H1 (cell line): ENCODE measurements around the gene PRKAG3. TPM values are rescaled to one million over a fixed set of nuclear protein-coding genes. Genes with fewer than 3 reads are reported as not detected.

ENCODE experiments used
- CTCF ChIA-PET: fragments of 300-600 bp; sonication (Branson Sonifier 250); formaldehyde crosslinking; loops from one replicate; lab custom pipeline; 2021; ENCODE audit not compliant: partially characterized antibody; lab: Charles Lee
- POLR2A ChIA-PET: fragments of 300-600 bp; sonication (Branson Sonifier 250); formaldehyde crosslinking; loops from one replicate; lab custom pipeline; 2021; ENCODE audit warnings: inconsistent platforms; ENCODE audit not compliant: partially characterized antibody; lab: Charles Lee
- DNase-seq, 2 experiments: peaks; one replicate each; pipeline versions ENCODE4 v3.0.0 to v3.0.0-alpha.2; 2010 to 2022; ENCODE audit warnings: low spot score in 2 of 2, low read depth in 1 of 2, mixed read lengths in 1 of 2
- FAIRE-seq: peaks from 2 replicates; lab custom pipeline; 2011; peaks lifted over from hg19 to GRCh38; lab: Jason Lieb, UNC
- H2AFZ ChIP-seq: 2 replicates; pipeline ENCODE4 v1.8.1; 2012; ENCODE audit warnings: low read length, inconsistent platforms
- H2AK5ac ChIP-seq: 2 replicates; pipeline ENCODE4 v1.6.1; 2013; ENCODE audit warnings: low read depth, low read length
- H2BK120ac ChIP-seq: replicated peaks from 2 replicates; pipeline ENCODE3; 2013; ENCODE audit warnings: low read depth, low read length, inconsistent platforms
- H2BK12ac ChIP-seq: 2 replicates; pipeline ENCODE4 v1.6.1; 2013; ENCODE audit warnings: low read depth, low read length
- H2BK15ac ChIP-seq: 2 replicates; pipeline ENCODE4 v1.6.1; 2013; ENCODE audit warnings: low read length
- H2BK20ac ChIP-seq: 2 replicates; pipeline ENCODE4 v1.6.1; 2013; ENCODE audit warnings: low read length
- H2BK5ac ChIP-seq: 2 replicates; pipeline ENCODE4 v1.6.1; 2013; ENCODE audit warnings: low read depth, low read length
- H3K14ac ChIP-seq: 2 replicates; pipeline ENCODE4 v1.6.1; 2013; ENCODE audit warnings: inconsistent platforms; ENCODE audit not compliant: insufficient read length
- H3K18ac ChIP-seq: 2 replicates; pipeline ENCODE4 v1.6.1; 2013; ENCODE audit warnings: low read length; ENCODE audit errors: extremely low read depth
- H3K23ac ChIP-seq: 2 replicates; pipeline ENCODE4 v1.6.1; 2013; ENCODE audit warnings: inconsistent platforms; ENCODE audit not compliant: insufficient read length
- H3K23me2 ChIP-seq: 2 replicates; pipeline ENCODE4 v1.6.1; 2013; ENCODE audit warnings: low read depth, low read length
- H3K27ac ChIP-seq: 2 replicates; pipeline ENCODE4 v1.6.1; 2011; ENCODE audit warnings: low read depth, low read length, inconsistent platforms
- H3K27me3 ChIP-seq, 4 experiments: replicated peaks in 1 of 4; 1 replicate in 1 of 4; 2 replicates in 3 of 4; pipeline versions ENCODE4 v1.6.1 to v1.8.1; 2011 to 2013; ENCODE audit warnings: low read length in 3 of 4, mild to moderate bottlenecking in 3 of 4, inconsistent platforms in 2 of 4, mixed read lengths in 2 of 4, moderate library complexity in 1 of 4; ENCODE audit not compliant: control insufficient read depth in 3 of 4, insufficient read depth in 3 of 4; ENCODE audit errors: extremely low read depth in 1 of 4
- H3K36me3 ChIP-seq, 4 experiments: 2 replicates each; pipeline versions ENCODE4 v1.6.1 to v1.8.1; 2011 to 2013; ENCODE audit warnings: mild to moderate bottlenecking in 4 of 4, low read length in 3 of 4, moderate library complexity in 2 of 4, control low read depth in 1 of 4, inconsistent platforms in 1 of 4; ENCODE audit not compliant: insufficient read depth in 4 of 4, control insufficient read depth in 2 of 4
- H3K4ac ChIP-seq: replicated peaks from 2 replicates; pipeline ENCODE3; 2013; ENCODE audit warnings: low read length, low read depth, mixed read lengths, inconsistent platforms; ENCODE audit not compliant: insufficient read length
- H3K4me1 ChIP-seq, 4 experiments: replicated peaks in 1 of 4; 1 replicate in 1 of 4; 2 replicates in 3 of 4; pipeline versions ENCODE4 v1.6.1 to v1.8.1; 2011 to 2013; ENCODE audit warnings: low read length in 3 of 4, inconsistent platforms in 2 of 4, mixed read lengths in 1 of 4; ENCODE audit not compliant: insufficient read depth in 4 of 4, control insufficient read depth in 3 of 4
- H3K4me2 ChIP-seq, 2 experiments: 2 replicates each; pipeline versions ENCODE4 v1.6.1 to v1.8.1; 2011 to 2013; ENCODE audit warnings: low read depth in 2 of 2, low read length in 2 of 2, control low read depth in 1 of 2, inconsistent platforms in 1 of 2, mild to moderate bottlenecking in 1 of 2; ENCODE audit not compliant: insufficient read depth in 1 of 2
- H3K4me3 ChIP-seq, 4 experiments: fragments of 200-600, 300-600 bp in 1 of 4; sonication (generic), shearing (Covaris generic), sonication (Bioruptor Twin) in 1 of 4; 2 replicates each; pipeline versions ENCODE4 v1.5.1 to v1.8.1; 2011 to 2016; ENCODE audit warnings: low read length in 4 of 4, low read depth in 3 of 4, control low read depth in 2 of 4, inconsistent platforms in 2 of 4, mild to moderate bottlenecking in 2 of 4, mixed read lengths in 1 of 4, moderate library complexity in 1 of 4; ENCODE audit not compliant: insufficient read depth in 2 of 4; ENCODE audit errors: extremely low read depth in 1 of 4
- H3K56ac ChIP-seq: replicated peaks from 2 replicates; pipeline ENCODE3; 2013; ENCODE audit warnings: low read depth, mild to moderate bottlenecking, mixed read lengths, low read length, inconsistent platforms; ENCODE audit not compliant: insufficient read length
- H3K79me1 ChIP-seq: 2 replicates; pipeline ENCODE4 v1.6.1; 2013; ENCODE audit warnings: low read depth, low read length, control low read depth
- H3K79me2 ChIP-seq, 2 experiments: 2 replicates each; pipeline versions ENCODE4 v1.6.1 to v1.8.1; 2012 to 2013; ENCODE audit warnings: low read length in 2 of 2, mild to moderate bottlenecking in 2 of 2, inconsistent platforms in 1 of 2; ENCODE audit not compliant: insufficient read depth in 2 of 2, control insufficient read depth in 1 of 2
- H3K9ac ChIP-seq, 4 experiments: replicated peaks in 1 of 4; 1 replicate in 1 of 4; 2 replicates in 3 of 4; pipeline versions ENCODE4 v1.6.1 to v1.8.1; 2011 to 2013; ENCODE audit warnings: low read depth in 3 of 4, low read length in 3 of 4, control low read depth in 2 of 4, mild to moderate bottlenecking in 2 of 4, moderate library complexity in 2 of 4, inconsistent platforms in 1 of 4; ENCODE audit errors: extremely low read depth in 1 of 4
- H3K9me3 ChIP-seq, 2 experiments: 2 replicates each; pipeline versions ENCODE4 v1.6.1 to v1.8.1; 2012 to 2013; ENCODE audit warnings: mild to moderate bottlenecking in 2 of 2, moderate library complexity in 2 of 2, control low read depth in 1 of 2, inconsistent platforms in 1 of 2, low read depth in 1 of 2, low read length in 1 of 2, mixed read lengths in 1 of 2; ENCODE audit not compliant: insufficient read depth in 2 of 2
- H4K20me1 ChIP-seq, 2 experiments: replicated peaks in 1 of 2; 2 replicates each; pipeline versions ENCODE3 to v1.8.1; 2011 to 2013; ENCODE audit warnings: inconsistent platforms in 2 of 2, low read length in 2 of 2, mild to moderate bottlenecking in 1 of 2; ENCODE audit not compliant: insufficient read depth in 2 of 2, control insufficient read depth in 1 of 2
- H4K5ac ChIP-seq: 2 replicates; pipeline ENCODE4 v1.6.1; 2013; ENCODE audit warnings: low read length, low read depth, mixed read lengths, inconsistent platforms; ENCODE audit not compliant: insufficient read length
- H4K8ac ChIP-seq: 2 replicates; pipeline ENCODE4 v1.8.0; 2013; ENCODE audit warnings: mild to moderate bottlenecking, moderate library complexity, low read length, inconsistent platforms; ENCODE audit not compliant: insufficient read depth; ENCODE audit errors: extremely low read depth
- H4K91ac ChIP-seq: replicated peaks from 2 replicates; pipeline ENCODE3; 2013; ENCODE audit warnings: low read length, mixed read lengths, inconsistent platforms; ENCODE audit not compliant: insufficient read length
- BACH1 ChIP-seq: IDR thresholded peaks from 2 replicates; pipeline ENCODE4 v1.6.1; 2012; ENCODE audit warnings: low read length, improper control_type of control experiment
- JUN ChIP-seq: IDR thresholded peaks from 2 replicates; pipeline ENCODE4 v1.6.1; 2011; ENCODE audit warnings: low read depth, mild to moderate bottlenecking, improper control_type of control experiment, low read length
- PHF8 ChIP-seq: fragments of 200-600 bp; sonication (generic); conservative IDR thresholded peaks from 2 replicates; pipeline ENCODE4 v1.7.1; 2012; ENCODE audit warnings: low read depth, mild to moderate bottlenecking, inconsistent platforms, low read length, moderate library complexity
- WGBS, 2 experiments: shearing (Covaris generic) in 1 of 2; methylation state at CpG; one replicate each; pipeline versions ENCODE4 v1.1.6 to v1.1.7; 2013 to 2015; ENCODE audit warnings: low lambda C conversion rate in 2 of 2, mixed read lengths in 2 of 2, inconsistent platforms in 1 of 2, low coverage in 1 of 2, missing lambda C conversion rate in 1 of 2; ENCODE audit not compliant: insufficient replicate concordance in 2 of 2, insufficient coverage in 1 of 2, insufficient read length in 1 of 2; ENCODE audit errors: extremely low coverage in 1 of 2, missing lambda C conversion rate in 1 of 2; 5-methylcytosine and 5-hydroxymethylcytosine counted together
- polyA plus RNA-seq, 7 experiments: library from polyadenylated mRNA; depleted of rRNA in 3 of 7; stranded (reverse) in 5 of 7; unstranded in 2 of 7; fragments of >200 nt in 5 of 7; fragments of 200-250 nt in 2 of 7; gene quantifications; 1 replicate in 5 of 7; 2 replicates in 1 of 7; 4 replicates in 1 of 7; pipeline versions ENCODE4 v1.2.1 to v1.2.3, GENCODE V29; 2011 to 2013; ENCODE audit warnings: missing spikeins in 2 of 7, mixed read lengths in 2 of 7
- total RNA-seq: library from RNA; stranded (reverse); fragmentation: NEBNext Ultra II Directional; extraction: Animal tissue kit (Norgen Biotek cat#: 25700); gene quantifications from 2 replicates; pipeline ENCODE4 v1.2.1, GENCODE V29; 2021

Gene PRKAG3
- total and polyA plus RNA-seq, 2 of the 8 experiments (the other 6 are each of a cell fraction or from before 2014, with no cell fraction given) = not detected

DNA sequence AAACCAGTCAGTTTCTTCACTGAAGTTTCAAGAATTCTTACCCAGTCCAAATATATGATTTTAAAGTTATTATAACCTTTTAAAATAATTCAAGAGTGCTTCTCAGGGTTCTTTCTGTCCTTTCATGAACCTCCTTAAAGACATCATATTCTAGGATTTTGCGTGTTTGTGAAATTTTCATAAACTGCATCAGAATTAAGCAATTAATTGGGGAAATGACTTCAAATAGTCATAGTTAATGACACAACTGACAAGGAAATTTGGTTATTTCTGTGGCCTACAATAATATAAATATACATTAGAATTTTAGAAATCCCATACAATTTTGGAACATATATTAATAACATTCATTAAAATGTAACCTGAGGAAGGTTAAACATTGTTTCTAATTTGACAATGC is 39.2 kb downstream of the PRKAG3 start:
- Histone ChIP-seq H2AK5ac (no peak overlapping the region), H3K18ac (no peak overlapping the region), H4K91ac (no peak overlapping the region), H3K27me3 (no peaks in the 10 kb centered on the region), H3K4ac (no peak overlapping the region), H3K79me2 (no peaks in the 10 kb centered on the region), H2BK15ac (no peak overlapping the region), H2BK20ac (no peak overlapping the region), H3K36me3 (no peaks in the 10 kb centered on the region), H4K5ac (no peak overlapping the region), H3K9ac (no peak overlapping the region), H2BK120ac (no peak overlapping the region), H3K27ac (no peak overlapping the region), H3K9me3 (no peaks in the 10 kb centered on the region), H3K14ac (no peak overlapping the region), H3K4me2 (no peak overlapping the region), H3K4me1 (no peaks in the 10 kb centered on the region), H3K23me2 (no peaks in the 10 kb centered on the region), H4K8ac (no peak overlapping the region), H2BK12ac (no peak overlapping the region), H2BK5ac (no peak overlapping the region), H4K20me1 (no peaks in the 10 kb centered on the region), H2AFZ (no peak overlapping the region), H3K79me1 (no peaks in the 10 kb centered on the region), H3K23ac (no peak overlapping the region), H3K56ac (no peak overlapping the region), H3K4me3 (no peak overlapping the region)
- POLR2A ChIA-PET = no interaction called here
- 84% methylated on average over 1 of the region's 1 CpG; no CpG with 5 or more reads in 1 of the 2 experiments for WGBS, 2 experiments
- DNase-seq = no peak
- FAIRE-seq = no peak
- no peak for TF ChIP-seq JUN
- TF ChIP-seq BACH1 = no peak
- TF ChIP-seq PHF8 = no peak
- CTCF ChIA-PET = interaction anchor here (0.6 kb wide), 1 partner anchor 14 kb away, joined by 3 read pairs; no protein-coding TSS in a partner anchor
